NCI-H1105 treated with DMSO at 0.1 percent for 48 hours (cell line): ENCODE data around the gene MYO7A.
"Not testable (repeated sequence)": the region's sequence is repeated elsewhere in the genome, so short reads cannot be mapped to it uniquely, and the experiment has no call there.

ENCODE experiments used
- DNase-seq: peaks from one replicate; lab custom pipeline; 2025; lab: John Stamatoyannopoulos, UW

MYO7A gene

DNA sequence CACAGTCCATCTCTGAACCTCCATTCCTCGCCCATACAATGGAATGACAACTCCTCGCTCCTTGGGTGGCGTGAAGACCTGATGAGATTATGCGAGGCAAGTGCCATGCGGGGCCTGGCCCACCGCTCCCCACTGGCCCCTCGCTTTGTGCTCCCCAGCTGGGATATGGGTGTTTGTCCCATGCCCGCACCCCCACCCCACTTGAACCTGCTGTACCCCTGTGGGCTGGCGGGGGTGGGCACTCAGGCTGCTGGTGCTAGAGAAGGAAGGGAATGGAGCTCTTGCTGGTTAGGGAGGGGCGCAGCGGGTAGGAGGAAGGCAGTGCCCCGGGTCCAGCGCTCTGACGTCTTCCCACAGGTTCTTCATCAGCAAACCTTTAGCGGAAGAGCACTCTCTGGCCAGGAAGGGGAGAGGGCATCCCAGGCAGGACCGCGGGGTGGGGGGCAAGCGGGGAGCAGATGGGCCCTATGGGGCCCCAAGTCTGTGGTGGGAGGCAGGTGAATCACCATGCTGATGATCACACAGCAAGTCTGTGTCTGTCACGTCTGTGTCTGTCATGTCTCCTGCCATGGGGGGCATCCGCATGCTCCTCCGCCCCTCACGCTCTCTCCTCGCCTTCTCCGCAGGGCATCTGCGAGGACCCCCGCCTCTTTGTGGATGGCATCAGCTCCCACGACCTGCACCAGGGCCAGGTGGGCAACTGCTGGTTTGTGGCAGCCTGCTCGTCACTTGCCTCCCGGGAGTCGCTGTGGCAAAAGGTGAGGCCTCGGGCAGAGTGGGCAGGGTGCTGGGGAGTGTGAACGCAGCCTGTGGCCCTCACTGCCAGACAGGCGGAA is 34.8 kb upstream of the MYO7A start:
- DNase-seq = no peak

DNA sequence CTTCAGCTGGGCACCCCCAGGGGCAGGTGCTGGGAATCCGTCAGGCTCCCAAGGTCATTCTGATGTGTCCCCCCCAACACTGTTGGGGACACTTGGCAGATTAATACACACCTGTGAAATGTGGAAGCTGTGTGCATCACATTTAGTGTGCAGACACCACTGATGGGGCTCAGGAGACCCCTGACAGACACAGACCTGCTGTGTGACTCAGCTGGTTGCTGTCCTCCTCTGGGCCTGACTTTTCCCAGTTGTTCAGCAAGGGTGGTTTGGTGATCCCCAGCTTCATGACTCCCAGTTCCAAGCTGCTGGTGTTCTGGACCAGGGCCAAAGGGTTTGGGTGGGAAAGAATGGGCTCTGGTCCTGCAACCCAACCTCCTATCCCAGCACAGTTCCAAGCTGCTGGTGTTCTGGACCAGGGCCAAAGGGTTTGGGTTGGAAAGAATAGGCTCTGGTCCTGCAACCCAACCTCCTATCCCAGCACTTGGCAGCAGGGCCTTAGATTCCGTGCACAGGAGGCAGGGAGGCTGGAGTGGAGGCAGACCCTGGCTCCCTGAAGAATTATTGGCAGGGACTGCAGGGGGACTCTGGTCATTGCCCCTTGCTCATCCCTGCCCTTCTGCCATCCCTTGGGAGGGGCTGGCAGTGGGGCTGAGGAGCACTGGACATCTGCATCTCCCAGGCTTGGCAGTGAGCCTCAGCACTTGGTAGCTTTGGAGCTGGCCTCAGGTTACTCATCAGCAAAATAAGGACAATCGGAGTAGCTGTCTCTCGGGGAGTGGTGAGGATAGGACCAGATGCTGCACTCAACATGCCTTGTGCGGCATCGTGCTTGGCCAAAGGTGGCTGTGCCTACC is 33.8 kb upstream of the MYO7A start:
- no peak for DNase-seq

DNA sequence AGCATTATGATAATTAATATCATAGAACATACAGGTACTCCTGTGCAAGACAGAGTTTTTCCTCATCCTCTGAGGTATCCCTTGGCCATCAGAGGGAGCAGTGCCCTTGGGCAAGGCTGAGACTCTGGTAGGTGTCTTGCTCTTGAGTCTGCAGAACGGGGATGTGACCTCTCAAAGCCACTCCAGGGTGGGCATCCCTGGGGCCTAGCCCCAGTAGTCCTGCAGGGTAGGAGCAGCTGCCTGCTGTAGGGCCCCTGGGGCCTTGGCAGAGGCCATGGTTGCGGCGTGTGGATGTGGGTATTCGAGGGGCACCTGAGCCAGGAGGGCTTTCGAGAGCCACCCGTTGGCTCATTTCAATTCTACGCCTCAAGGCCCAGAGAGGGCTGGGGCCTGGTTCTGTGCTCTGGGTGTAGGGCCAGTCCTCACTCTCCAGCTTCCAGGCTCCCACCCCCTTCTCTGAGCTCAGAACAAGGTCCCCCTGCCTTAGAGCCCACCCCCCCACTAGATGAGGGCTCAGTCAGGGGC is 33.1 kb upstream of the MYO7A start:
- no peak for DNase-seq

DNA sequence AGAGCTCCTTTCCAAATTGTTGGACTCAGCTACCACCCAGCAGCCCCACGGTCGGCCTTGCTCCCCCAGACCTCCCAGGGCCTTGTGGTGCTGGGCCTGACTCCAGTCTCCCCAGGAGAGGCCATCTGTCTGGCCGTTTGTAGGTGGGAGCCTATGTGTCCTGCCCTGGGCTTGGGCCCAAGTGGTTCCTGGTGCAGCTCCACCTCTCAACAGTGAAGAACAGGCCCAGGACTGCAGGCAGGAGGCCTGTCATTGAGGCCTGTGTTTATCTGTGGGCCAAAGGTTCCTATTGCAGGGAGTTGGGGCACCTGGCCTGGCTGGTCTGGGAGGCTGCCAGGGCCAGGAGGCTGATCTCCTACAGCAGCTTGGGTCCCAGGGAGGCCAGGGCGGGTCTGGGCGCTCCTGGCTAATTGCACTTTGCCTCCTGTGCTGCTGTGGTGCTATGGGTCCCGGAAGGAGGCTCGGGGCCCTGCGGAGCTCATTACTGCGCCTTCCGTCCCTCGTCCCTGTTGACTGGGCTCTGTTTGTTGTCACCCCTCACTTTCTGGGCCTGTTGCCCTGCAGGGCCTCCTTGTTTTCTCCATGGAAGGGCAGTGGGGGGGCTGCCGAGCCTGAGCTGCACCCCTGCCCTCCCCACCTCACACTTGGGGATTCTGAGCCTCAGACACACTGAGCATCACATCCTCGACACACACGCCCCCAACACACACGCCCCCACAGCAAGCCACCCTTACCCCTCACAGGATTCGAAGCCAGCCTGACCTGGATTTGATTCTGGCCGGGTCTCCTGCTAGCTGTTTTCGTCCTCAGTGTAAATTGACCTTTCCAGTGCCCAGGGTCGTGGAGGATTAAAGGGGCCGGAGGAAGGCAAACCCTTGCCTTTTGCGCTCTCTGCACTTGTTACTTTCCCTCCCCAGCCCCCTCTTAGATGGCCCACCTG is 32.2 kb upstream of the MYO7A start:
- no peak for DNase-seq

- DNase-seq = no peak
These were observed 31.4 kb upstream of the MYO7A start for GRCh38 chr11:77096591-77097019.

DNA sequence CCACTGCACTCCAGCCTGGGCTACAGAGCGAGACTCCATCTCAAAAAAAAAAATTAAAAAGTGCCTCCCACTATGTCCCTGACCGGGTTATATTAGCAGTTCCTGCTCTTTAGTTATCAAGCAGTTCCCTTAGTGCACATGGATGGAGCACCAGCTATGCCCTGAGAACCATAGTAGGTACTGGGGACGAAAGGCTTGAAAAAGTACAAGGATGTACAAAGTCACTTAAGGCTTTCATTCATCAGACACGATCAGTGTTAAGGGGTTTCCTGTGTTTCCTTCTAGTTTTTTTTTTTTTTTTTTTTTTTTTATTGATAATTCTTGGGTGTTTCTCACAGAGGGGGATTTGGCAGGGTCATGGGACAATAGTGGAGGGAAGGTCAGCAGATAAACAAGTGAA is 30.9 kb upstream of the MYO7A start:
- not testable (repeated sequence) for DNase-seq

- DNase-seq = no peak
These were observed 27.6 kb upstream of the MYO7A start for GRCh38 chr11:77100166-77101042.

DNA sequence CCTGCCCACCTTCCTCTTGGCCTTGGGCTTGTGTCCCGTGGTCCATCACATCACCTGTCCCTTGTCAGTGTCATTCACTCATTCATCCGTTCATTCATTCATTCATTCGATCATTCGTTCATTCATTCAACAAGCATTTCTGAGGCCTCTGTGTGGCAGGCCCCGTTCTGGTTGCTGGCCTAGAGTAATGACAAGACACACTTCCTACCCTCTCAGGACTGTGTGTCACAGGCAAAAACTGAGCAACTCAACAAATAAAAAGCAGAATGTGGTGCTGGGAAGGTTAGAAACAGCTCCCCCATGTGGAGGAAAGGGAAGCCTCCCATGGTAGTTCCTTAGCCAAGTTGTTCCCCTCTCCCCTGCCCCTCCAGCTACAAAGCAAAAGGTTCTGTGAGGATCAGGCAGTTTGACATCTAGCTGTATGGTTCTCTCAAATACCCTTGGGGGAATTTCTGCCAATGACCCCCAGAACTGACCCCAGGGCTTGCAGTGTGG is 27.0 kb upstream of the MYO7A start:
- DNase-seq = no peak

- no peak for DNase-seq
These were observed 25.5 kb upstream of the MYO7A start, which contains the start of gene OMP for GRCh38 chr11:77102246-77103210. Gene OMP, plus strand, starts transcription at chr11:77102840. Its CDS starts 0 bp downstream, at chr11:77102840.

- DNase-seq = no peak
These were observed 24.7 kb upstream of the MYO7A start for GRCh38 chr11:77103319-77103718.

GRCh38 chr11:77104727-77105126 is 23.3 kb upstream of the MYO7A start:
- DNase-seq = no peak

DNA sequence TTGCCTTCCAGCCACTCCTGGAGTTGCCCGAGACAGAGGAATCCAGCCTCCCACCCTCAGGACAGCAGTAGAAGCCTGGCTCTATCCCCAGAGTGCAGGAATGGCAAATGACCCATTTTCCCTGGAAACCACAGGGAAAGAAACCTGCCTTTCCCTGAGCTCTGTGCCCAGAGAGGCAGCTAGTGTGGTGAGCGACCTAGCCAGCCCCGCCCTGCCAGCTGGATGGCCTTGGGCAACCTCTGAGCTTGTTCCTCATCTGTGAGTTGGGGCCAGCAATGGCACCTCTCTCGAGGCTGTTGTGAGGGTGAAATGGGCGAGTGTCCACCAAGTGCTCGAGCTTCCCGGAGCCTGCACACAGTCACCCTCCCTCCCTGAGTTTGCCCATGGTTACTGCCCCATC is 21.7 kb upstream of the MYO7A start:
- DNase-seq = no peak

DNA sequence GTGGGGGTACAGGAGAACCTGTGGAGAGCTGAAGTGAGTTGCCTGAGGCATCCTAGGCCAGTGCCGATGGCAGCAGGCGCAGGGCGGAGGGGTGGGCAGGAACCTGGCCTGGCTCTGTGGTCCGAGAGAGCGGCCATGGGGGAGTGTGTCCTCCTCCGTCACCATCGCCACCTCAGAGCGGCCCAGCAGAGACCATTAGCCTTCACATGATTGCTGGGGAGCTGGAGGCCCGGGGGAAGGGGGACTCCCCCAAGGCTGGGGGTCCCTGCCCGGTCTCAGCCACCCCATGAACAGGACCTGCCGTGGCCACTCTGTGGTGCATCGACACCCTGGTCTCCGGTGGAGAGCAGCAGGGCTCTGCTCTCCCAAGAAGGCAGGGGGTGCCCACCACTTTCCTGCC is 21.3 kb upstream of the MYO7A start:
- DNase-seq = no peak

DNA sequence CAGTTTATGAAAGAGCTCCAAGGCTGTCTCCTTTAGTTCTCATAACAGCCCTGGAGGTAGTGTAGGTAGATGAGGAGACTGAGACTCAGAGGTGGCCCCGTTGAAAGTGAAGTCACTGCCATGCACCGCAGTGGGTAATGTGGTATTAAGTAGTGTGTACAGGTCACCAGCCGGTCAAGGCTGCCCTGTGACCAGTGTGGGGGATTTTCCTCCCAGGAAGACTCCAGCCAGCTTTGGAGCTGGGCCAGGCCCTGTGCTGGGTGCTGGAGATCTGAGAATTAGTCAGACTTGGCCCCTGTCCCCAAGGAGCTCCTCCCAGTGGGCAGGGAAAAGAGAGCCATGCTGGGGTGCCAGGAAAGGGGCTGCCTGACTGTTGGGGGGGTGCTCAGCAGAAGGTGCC is 20.1 kb upstream of the MYO7A start:
- no peak for DNase-seq

DNA sequence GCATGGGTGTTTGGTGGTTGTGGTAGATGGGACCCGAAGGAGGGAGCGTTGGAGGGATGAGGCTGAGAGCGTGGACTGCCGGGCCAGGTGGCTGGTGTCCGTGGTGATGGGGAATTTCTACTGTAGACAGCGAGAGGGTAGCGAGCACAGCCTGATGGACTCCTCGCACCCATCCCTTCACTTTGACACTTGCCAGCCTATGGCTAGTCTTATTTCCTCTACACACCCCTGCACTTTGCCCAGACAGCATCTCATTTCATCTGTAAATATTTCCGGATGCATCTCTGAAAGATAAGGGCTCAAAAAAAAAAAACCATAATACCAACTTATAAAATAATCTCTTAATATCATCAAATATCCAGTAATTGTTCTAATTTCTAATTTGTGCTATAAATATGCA is 19.6 kb upstream of the MYO7A start:
- DNase-seq = no peak

GRCh38 chr11:77109236-77110019 is 18.6 kb upstream of the MYO7A start:
- DNase-seq = peak; percentile 90

GRCh38 chr11:77110836-77111235 is 17.2 kb upstream of the MYO7A start:
- no peak for DNase-seq

DNA sequence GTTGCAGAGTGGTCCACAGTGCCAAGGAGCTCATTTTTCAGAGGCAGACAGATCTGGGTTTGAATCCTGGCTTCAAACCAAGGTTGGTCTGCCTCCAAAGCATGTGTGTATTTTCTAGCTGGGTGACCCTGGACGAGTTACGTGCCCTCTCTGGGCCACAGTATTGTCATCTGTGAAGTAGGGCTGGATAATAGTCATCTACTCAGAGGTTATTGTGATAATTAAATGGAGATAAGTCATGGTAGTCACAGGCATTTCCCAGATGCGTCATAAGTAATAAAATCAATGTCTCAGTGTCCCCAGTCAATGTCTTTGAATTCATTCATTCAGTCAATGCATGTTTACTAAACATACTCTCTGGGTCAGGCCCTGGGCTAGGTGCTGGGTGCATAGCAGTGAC is 16.8 kb upstream of the MYO7A start:
- no peak for DNase-seq

GRCh38 chr11:77111946-77112345 is 16.1 kb upstream of the MYO7A start:
- DNase-seq = no peak
